Measurements from ENCODE around the gene FAM241A.

The FAM241A gene

GRCh38 chr4:112145326-112145789, at the start of gene FAM241A:
FAM241A (plus strand) TSS chr4:112145454; CDS start chr4:112145581, 127 bp downstream.
- Histone ChIP-seq H3K36me3 (ENCODE audit: low read depth) (peaks cover under 1% of the 10 kb centered on the region; the same call in 1 of the 2 replicates), H3K9me3 (ENCODE audit: severe bottlenecking) (no peaks in the 10 kb centered on the region), H3K27me3 (ENCODE audit: insufficient read depth, poor library complexity, severe bottlenecking) (no peaks in the 10 kb centered on the region), H3K4me1 (ENCODE audit: insufficient read depth, poor library complexity, severe bottlenecking) (peaks cover 14% of the 10 kb centered on the region), H3K27ac (ENCODE audit: poor library complexity, severe bottlenecking) (peak within 1 kb of the TSS; percentile 58), H3K4me3 (ENCODE audit: severe bottlenecking) (peak within 1 kb of the TSS; percentile 91)
- no peak for TF ChIP-seq CTCF (IDR thresholded peaks at IDR 0.05; ENCODE audit: poor library complexity, severe bottlenecking)
- ATAC-seq (ENCODE audit: low read depth) (peak; percentile 97), DNase-seq (ENCODE audit: low spot score) (peak; percentile 80)

- Histone ChIP-seq H3K27ac (ENCODE audit: poor library complexity, severe bottlenecking) (no peak overlapping the region), H3K4me1 (ENCODE audit: insufficient read depth, poor library complexity, severe bottlenecking) (peaks cover 3% of the 10 kb centered on the region), H3K36me3 (ENCODE audit: low read depth) (no peaks in the 10 kb centered on the region), H3K9me3 (ENCODE audit: severe bottlenecking) (no peaks in the 10 kb centered on the region), H3K27me3 (ENCODE audit: insufficient read depth, poor library complexity, severe bottlenecking) (no peaks in the 10 kb centered on the region), H3K4me3 (ENCODE audit: severe bottlenecking) (no peak overlapping the region)
- no peak for DNase-seq (ENCODE audit: low spot score)
- TF ChIP-seq CTCF (IDR thresholded peaks at IDR 0.05; ENCODE audit: poor library complexity, severe bottlenecking) = no peak
- ATAC-seq (ENCODE audit: low read depth) = no peak
Measured at GRCh38 chr4:112098841-112099530, 46.3 kb upstream of the FAM241A start.

GRCh38 chr4:112099701-112100297, 45.5 kb upstream of the FAM241A start:
- Histone ChIP-seq H3K36me3 (ENCODE audit: low read depth) (no peaks in the 10 kb centered on the region), H3K4me3 (ENCODE audit: severe bottlenecking) (no peak overlapping the region), H3K27ac (ENCODE audit: poor library complexity, severe bottlenecking) (no peak overlapping the region), H3K9me3 (ENCODE audit: severe bottlenecking) (no peaks in the 10 kb centered on the region), H3K27me3 (ENCODE audit: insufficient read depth, poor library complexity, severe bottlenecking) (no peaks in the 10 kb centered on the region), H3K4me1 (ENCODE audit: insufficient read depth, poor library complexity, severe bottlenecking) (peaks cover 3% of the 10 kb centered on the region)
- ATAC-seq (ENCODE audit: low read depth) = peak; percentile 85
- DNase-seq (ENCODE audit: low spot score) = no peak
- peak; percentile 83 for TF ChIP-seq CTCF (IDR thresholded peaks at IDR 0.05; ENCODE audit: poor library complexity, severe bottlenecking)

GRCh38 chr4:112102875-112103370, 42.3 kb upstream of the FAM241A start:
- H3K27ac ChIP-seq (ENCODE audit: poor library complexity, severe bottlenecking) = no peak overlapping the region
- ATAC-seq (ENCODE audit: low read depth) (no peak), DNase-seq (ENCODE audit: low spot score) (no peak)
- no peak for TF ChIP-seq CTCF (IDR thresholded peaks at IDR 0.05; ENCODE audit: poor library complexity, severe bottlenecking)
- H3K9me3 ChIP-seq (ENCODE audit: severe bottlenecking) = no peaks in the 10 kb centered on the region
- peaks cover 3% of the 10 kb centered on the region for H3K4me1 ChIP-seq (ENCODE audit: insufficient read depth, poor library complexity, severe bottlenecking)
- no peak overlapping the region for H3K4me3 ChIP-seq (ENCODE audit: severe bottlenecking)
- no peaks in the 10 kb centered on the region for H3K36me3 ChIP-seq (ENCODE audit: low read depth)
- H3K27me3 ChIP-seq (ENCODE audit: insufficient read depth, poor library complexity, severe bottlenecking) = no peaks in the 10 kb centered on the region
